OCI-LY7 (cell line): Measurements from ENCODE around the gene MYBL2. TPM values are rescaled to one million over a fixed set of nuclear protein-coding genes. Genes with fewer than 3 reads are reported as not detected.
A peak's percentile ranks its signal among the peaks of the same experiment; 100 is the strongest.

Experiments used
- BruUV-seq: library from RNA; stranded (reverse); fragments of 400-500 nt; replicated peaks from 2 replicates; lab custom pipeline; 2021; lab: Mats Ljungman, UMichigan
- CTCF ChIA-PET: fragments of 300-600 bp; sonication (Branson Sonifier 250); formaldehyde crosslinking; loops from one replicate; lab custom pipeline; 2022; ENCODE audit warnings: antibody characterized with exemption; ENCODE audit not compliant: unreplicated experiment; lab: Charles Lee
- POLR2A ChIA-PET: fragments of 300-600 bp; sonication (Branson Sonifier 250); formaldehyde crosslinking; loops from one replicate; lab custom pipeline; 2022; ENCODE audit warnings: antibody characterized with exemption; lab: Charles Lee
- DNase-seq: peaks from one replicate; pipeline ENCODE4 v3.0.0-alpha.2; 2015; ENCODE audit warnings: low spot score
- H2AFZ ChIP-seq: fragments of 200-600 bp; sonication (generic), shearing (Covaris generic); 2 replicates; pipeline ENCODE4 v1.6.1; 2014; ENCODE audit warnings: mild to moderate bottlenecking, antibody characterized with exemption, low read length, moderate library complexity
- H3K27ac ChIP-seq: fragments of 200-600 bp; sonication (generic); 2 replicates; pipeline ENCODE4 v1.5.1; 2014; ENCODE audit warnings: mixed run types, low read depth, mild to moderate bottlenecking, moderate library complexity, low read length, inconsistent platforms; ENCODE audit not compliant: poor library complexity, severe bottlenecking
- H3K36me3 ChIP-seq: fragments of 200-600 bp; sonication (generic); 2 replicates; pipeline ENCODE4 v1.6.1; 2014; ENCODE audit warnings: mild to moderate bottlenecking, antibody characterized with exemption, low read length, moderate library complexity, mixed read lengths; ENCODE audit not compliant: insufficient read depth
- H3K4me1 ChIP-seq: fragments of 200-600 bp; sonication (generic); 2 replicates; pipeline ENCODE4 v1.5.1; 2014; ENCODE audit warnings: mild to moderate bottlenecking, low read length; ENCODE audit not compliant: insufficient read depth, poor library complexity, severe bottlenecking
- H3K4me2 ChIP-seq: fragments of 200-600 bp; sonication (generic); 2 replicates; pipeline ENCODE4 v1.6.1; 2014; ENCODE audit warnings: mild to moderate bottlenecking, low read length
- H3K4me3 ChIP-seq: fragments of 200-600 bp; sonication (generic); 2 replicates; pipeline ENCODE4 v1.5.1; 2014; ENCODE audit warnings: mild to moderate bottlenecking, low read depth, low read length; ENCODE audit not compliant: poor library complexity, severe bottlenecking
- H3K79me2 ChIP-seq: fragments of 200-600 bp; sonication (generic); 2 replicates; pipeline ENCODE4 v1.6.1; 2016; ENCODE audit warnings: low read depth, mild to moderate bottlenecking, low read length, moderate library complexity, mixed read lengths; ENCODE audit not compliant: insufficient read depth
- H3K9me2 ChIP-seq: fragments of 200-600 bp; sonication (generic); 2 replicates; pipeline ENCODE4 v1.6.1; 2016; ENCODE audit warnings: mild to moderate bottlenecking, low read length, mixed read lengths; ENCODE audit not compliant: insufficient read depth
- H3K9me3 ChIP-seq: fragments of 200-600 bp; sonication (generic); 2 replicates; pipeline ENCODE4 v1.6.1; 2014; ENCODE audit warnings: mild to moderate bottlenecking, mixed run types, low read length, mixed read lengths
- H4K20me1 ChIP-seq: fragments of 200-600 bp; sonication (generic); 2 replicates; pipeline ENCODE4 v1.6.1; 2014; ENCODE audit warnings: mild to moderate bottlenecking, antibody characterized with exemption, low read length, moderate library complexity, mixed read lengths; ENCODE audit not compliant: insufficient read depth
- EZH2phosphoT487 ChIP-seq: fragments of 200-600 bp; sonication (generic); IDR thresholded peaks from 2 replicates; pipeline ENCODE4 v1.6.1; 2018; ENCODE audit warnings: low read depth, borderline replicate concordance, mild to moderate bottlenecking, mixed run types, antibody characterized with exemption, low read length, moderate library complexity, mixed read lengths
- intact Hi-C: fragments of 100-400 bp; cut with micrococcal nuclease; formaldehyde crosslinking; loops from one replicate; pipeline ENCODE4 v1.10.0; 2022; ENCODE audit not compliant: unreplicated experiment
- total RNA-seq, 2 experiments: library from RNA; depleted of rRNA in 1 of 2; stranded (reverse); fragments of >200 nt in 1 of 2; shearing (Covaris generic) in 1 of 2; gene quantifications; 2 replicates each; pipeline ENCODE4 v1.2.3, GENCODE V29; 2014 to 2022
- TF ChIP-seq, protein P1 (sequence below): fragments of 200-600 bp; sonication (generic); conservative IDR thresholded peaks from 2 replicates; pipeline ENCODE4 v1.5.1; 2014; ENCODE audit warnings: mild to moderate bottlenecking, antibody characterized with exemption, low read length, moderate library complexity, mixed read lengths

The MYBL2 gene
- total RNA-seq, 2 experiments from 2014 or later, result 268 to 472 TPM

GRCh38 chr20:43691928-43692524 lies 25.1 kb downstream of the MYBL2 start:
- Histone ChIP-seq H2AFZ (no peak overlapping the region), H3K27ac (no peak overlapping the region), H3K9me2 (no peaks in the 10 kb centered on the region), H3K4me2 (no peak overlapping the region), H3K4me3 (no peak overlapping the region), H3K79me2 (peaks cover 49% of the 10 kb centered on the region; the same call in 1 of the 2 replicates), H3K9me3 (no peaks in the 10 kb centered on the region), H3K36me3 (peaks cover 96% of the 10 kb centered on the region), H3K4me1 (peaks cover 8% of the 10 kb centered on the region), H4K20me1 (no peaks in the 10 kb centered on the region)
- BruUV-seq, result no TSS peak
- CTCF ChIA-PET, result interaction anchor here (1.0 kb wide), 1 partner anchor 122 kb away, joined by 4 read pairs; no protein-coding TSS in a partner anchor
- intact Hi-C loops, result loop anchor here (1.0 to 10.0 kb wide), 3 partner anchors 101 to 154 kb away; no protein-coding TSS in a partner anchor
- DNase-seq, result peak; percentile 76
- POLR2A ChIA-PET, result interaction anchor here (0.5 to 0.7 kb wide), 2 partner anchors 18 to 90 kb away, joined by 3 to 4 read pairs; no protein-coding TSS in a partner anchor
- TF ChIP-seq EZH2phosphoT487, result no peak
- TF ChIP-seq, protein P1, sequence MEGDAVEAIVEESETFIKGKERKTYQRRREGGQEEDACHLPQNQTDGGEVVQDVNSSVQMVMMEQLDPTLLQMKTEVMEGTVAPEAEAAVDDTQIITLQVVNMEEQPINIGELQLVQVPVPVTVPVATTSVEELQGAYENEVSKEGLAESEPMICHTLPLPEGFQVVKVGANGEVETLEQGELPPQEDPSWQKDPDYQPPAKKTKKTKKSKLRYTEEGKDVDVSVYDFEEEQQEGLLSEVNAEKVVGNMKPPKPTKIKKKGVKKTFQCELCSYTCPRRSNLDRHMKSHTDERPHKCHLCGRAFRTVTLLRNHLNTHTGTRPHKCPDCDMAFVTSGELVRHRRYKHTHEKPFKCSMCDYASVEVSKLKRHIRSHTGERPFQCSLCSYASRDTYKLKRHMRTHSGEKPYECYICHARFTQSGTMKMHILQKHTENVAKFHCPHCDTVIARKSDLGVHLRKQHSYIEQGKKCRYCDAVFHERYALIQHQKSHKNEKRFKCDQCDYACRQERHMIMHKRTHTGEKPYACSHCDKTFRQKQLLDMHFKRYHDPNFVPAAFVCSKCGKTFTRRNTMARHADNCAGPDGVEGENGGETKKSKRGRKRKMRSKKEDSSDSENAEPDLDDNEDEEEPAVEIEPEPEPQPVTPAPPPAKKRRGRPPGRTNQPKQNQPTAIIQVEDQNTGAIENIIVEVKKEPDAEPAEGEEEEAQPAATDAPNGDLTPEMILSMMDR, result peak; percentile 91

DNA sequence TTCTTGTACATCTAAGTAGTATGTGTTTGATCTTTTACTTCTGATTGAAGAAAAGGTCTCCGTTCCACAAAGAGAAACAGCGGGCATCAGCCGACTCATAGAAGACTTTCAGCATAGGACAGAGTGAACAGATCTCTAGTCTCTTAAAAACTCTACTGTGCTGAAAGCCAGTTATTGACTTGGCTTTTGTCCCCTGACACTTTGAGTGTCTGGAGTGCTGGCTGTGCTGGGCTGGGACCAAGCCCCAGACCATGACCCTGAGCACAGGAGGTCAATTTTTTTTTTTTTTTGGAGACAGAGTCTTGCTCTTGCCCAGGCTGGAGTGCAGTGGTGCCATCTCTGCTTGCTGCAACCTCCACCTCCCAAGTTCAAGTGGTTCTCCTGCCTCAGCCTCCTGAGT lies 27.8 kb downstream of the MYBL2 start:
- Histone ChIP-seq H3K9me3 (no peaks in the 10 kb centered on the region), H3K4me3 (no peak overlapping the region), H4K20me1 (no peaks in the 10 kb centered on the region), H3K4me2 (no peak overlapping the region), H3K9me2 (no peaks in the 10 kb centered on the region), H2AFZ (no peak overlapping the region), H3K36me3 (peaks cover 96% of the 10 kb centered on the region), H3K79me2 (peaks cover 39% of the 10 kb centered on the region; the same call in 1 of the 2 replicates), H3K4me1 (no peaks in the 10 kb centered on the region), H3K27ac (no peak overlapping the region)
- DNase-seq, result no peak
- ChIA-PET CTCF (no interaction called here), POLR2A (no interaction called here)
- intact Hi-C loops, result loop anchor here (10.0 kb wide), 1 partner anchor 130 kb away; no protein-coding TSS in a partner anchor
- TF ChIP-seq, protein P1, result no peak
- no peak for TF ChIP-seq EZH2phosphoT487
- BruUV-seq, result no TSS peak

DNA sequence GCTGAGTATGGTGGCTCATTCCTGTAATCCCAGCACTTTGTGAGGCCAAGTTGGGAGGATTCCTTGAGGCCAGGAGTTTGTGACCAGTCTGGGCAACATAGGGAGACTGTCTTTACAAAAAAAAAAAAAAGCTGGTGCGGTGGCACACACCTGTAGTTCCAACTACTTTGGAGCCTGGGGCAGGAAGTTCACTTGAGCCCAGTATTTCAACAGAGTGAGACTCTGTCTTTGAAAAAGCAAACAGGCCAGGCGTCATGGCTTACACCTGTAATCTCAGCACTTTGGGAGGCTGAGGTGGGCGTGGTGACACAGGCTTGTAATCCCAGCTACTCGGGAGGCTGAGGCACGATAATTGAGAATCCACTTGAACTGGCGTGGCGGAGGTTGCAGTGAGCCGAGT lies 28.7 kb downstream of the MYBL2 start:
- H3K9me2 ChIP-seq, result no peaks in the 10 kb centered on the region
- H3K36me3 ChIP-seq, result peaks cover 96% of the 10 kb centered on the region
- no peak overlapping the region for H3K4me3 ChIP-seq
- DNase-seq, result no peak
- H3K9me3 ChIP-seq, result no peaks in the 10 kb centered on the region
- H3K79me2 ChIP-seq, result peaks cover 44% of the 10 kb centered on the region; the same call in 1 of the 2 replicates
- intact Hi-C loops, result loop anchor here (10.0 kb wide), 1 partner anchor 131 kb away; no protein-coding TSS in a partner anchor
- no peaks in the 10 kb centered on the region for H3K4me1 ChIP-seq
- no TSS peak for BruUV-seq
- no peak for TF ChIP-seq EZH2phosphoT487
- TF ChIP-seq, protein P1, result no peak
- no peaks in the 10 kb centered on the region for H4K20me1 ChIP-seq
- CTCF ChIA-PET, result no interaction called here
- POLR2A ChIA-PET, result no interaction called here
- no peak overlapping the region for H3K27ac ChIP-seq
- H3K4me2 ChIP-seq, result no peak overlapping the region
- no peak overlapping the region for H2AFZ ChIP-seq
